Liver (tissue), 3 donors: ENCODE results near the gene ANKRD13D.

Experiments used
- ATF3 ChIP-seq: IDR thresholded peaks from 2 replicates; pipeline ENCODE4 v1.6.1; 2016; ENCODE audit warnings: antibody characterized with exemption
- CTCF ChIP-seq: fragments of 150-350 bp; IDR thresholded peaks from 2 replicates; pipeline ENCODE4 v1.5.1; 2017; ENCODE audit warnings: improper control_type of control experiment, low read depth, low read length; ENCODE audit not compliant: missing input control
- MAX ChIP-seq: IDR thresholded peaks from 2 replicates; pipeline ENCODE4 v1.6.1; 2016; ENCODE audit warnings: antibody characterized with exemption
- RAD21 ChIP-seq, 2 donors: IDR thresholded peaks; 2 replicates each; pipeline ENCODE4 v1.6.1; 2016; ENCODE audit warnings: antibody characterized with exemption in 2 of 2, mild to moderate bottlenecking in 2 of 2
- TAF1 ChIP-seq: conservative IDR thresholded peaks from 2 replicates; pipeline ENCODE4 v1.6.1; 2016; ENCODE audit warnings: antibody characterized with exemption, mild to moderate bottlenecking
- YY1 ChIP-seq: IDR thresholded peaks from 2 replicates; pipeline ENCODE4 v1.6.1; 2016; ENCODE audit warnings: antibody characterized with exemption, mild to moderate bottlenecking
- donor health status: healthy.
- donor health status: healthy.

GRCh38 chr11:67264877-67265632, 24.0 kb upstream of the ANKRD13D start:
- TF ChIP-seq ATF3 (no peak), TAF1 (no peak), YY1 (no peak), RAD21 (IDR thresholded peaks at IDR 0.05) (no peak), CTCF (no peak), MAX (no peak)
